Right atrium auricular region (tissue), 2 donors: Measurements from ENCODE around the gene ZNF837. TPM values are rescaled to one million over a fixed set of nuclear protein-coding genes. Genes with fewer than 3 reads are reported as not detected.

ENCODE experiments used
- DNase-seq: peaks from one replicate; pipeline ENCODE4 v3.0.0-alpha.2; 2019; ENCODE audit warnings: low spot score
- H3K27ac ChIP-seq, 2 donors: fragments of 200-600 bp; sonication (generic); 1 replicate in 1 of 2; 2 replicates in 1 of 2; pipeline ENCODE4 v1.5.1; 2016 to 2019
- H3K27me3 ChIP-seq, 2 donors: fragments of 200-600 bp; sonication (generic); one replicate each; pipeline versions ENCODE4 v1.5.1 to v1.6.0; 2017 to 2019
- H3K36me3 ChIP-seq: fragments of 200-600 bp; sonication (generic); one replicate; pipeline ENCODE4 v1.5.1; 2016
- H3K4me1 ChIP-seq, 2 donors: fragments of 200-600 bp; sonication (generic); one replicate each; pipeline versions ENCODE4 v1.5.1 to v1.6.0; 2017 to 2019
- H3K4me3 ChIP-seq, 2 donors: fragments of 200-600 bp; sonication (generic); 1 replicate in 1 of 2; 2 replicates in 1 of 2; pipeline ENCODE4 v1.5.1; 2017 to 2019; ENCODE audit warnings: mild to moderate bottlenecking in 1 of 2, moderate library complexity in 1 of 2
- H3K9me3 ChIP-seq, 2 donors: fragments of 200-600 bp; sonication (generic); one replicate each; pipeline ENCODE4 v1.5.1; 2019
- CTCF ChIP-seq, 2 donors: fragments of 200-600 bp; sonication (generic); IDR thresholded peaks; one replicate each; pipeline ENCODE4 v1.5.1; 2019; ENCODE audit warnings: antibody characterized with exemption in 2 of 2
- total RNA-seq, 2 donors: library from RNA; depleted of rRNA; stranded (reverse); fragments of >200 nt; gene quantifications; one replicate each; pipeline ENCODE4 v1.1.0, GENCODE V29; 2016

The ZNF837 gene
- total RNA-seq, 2 donors from 2014 or later = 0.70 to 1.3 TPM

GRCh38 chr19:58398087-58398486 is 17.3 kb upstream of the ZNF837 start:
- DNase-seq = no peak
- peaks cover 6 to 12% of the 10 kb centered on the region in 2 donors for H3K27me3 ChIP-seq
- peaks cover 0 to 27% of the 10 kb centered on the region in 2 donors for H3K4me1 ChIP-seq
- H3K27ac ChIP-seq = no peak overlapping the region
- H3K4me3 ChIP-seq = no peak overlapping the region
- H3K36me3 ChIP-seq = peaks cover 21% of the 10 kb centered on the region
- no peak for TF ChIP-seq CTCF (IDR thresholded peaks at IDR 0.05)
- no peaks in the 10 kb centered on the region for H3K9me3 ChIP-seq

- Histone ChIP-seq H3K27ac (no peak overlapping the region), H3K9me3 (no peaks in the 10 kb centered on the region), H3K4me3 (no peak overlapping the region), H3K36me3 (peaks cover 26% of the 10 kb centered on the region), H3K27me3 (peaks cover 6 to 12% of the 10 kb centered on the region in 2 donors), H3K4me1 (peaks cover 0 to 27% of the 10 kb centered on the region in 2 donors)
- DNase-seq = no peak
- TF ChIP-seq CTCF (IDR thresholded peaks at IDR 0.05) = no peak
Measured at GRCh38 chr19:58397533-58398037, 16.8 kb upstream of the ZNF837 start.

- Histone ChIP-seq H3K36me3 (peaks cover 26% of the 10 kb centered on the region), H3K4me1 (peaks cover 0 to 24% of the 10 kb centered on the region in 2 donors), H3K27ac (no peak overlapping the region), H3K4me3 (peak overlapping the region in 1 of 2 donors; percentile 21), H3K9me3 (no peaks in the 10 kb centered on the region), H3K27me3 (peaks cover 6 to 12% of the 10 kb centered on the region in 2 donors)
- TF ChIP-seq CTCF (IDR thresholded peaks at IDR 0.05) = no peak
- DNase-seq = no peak
Measured at GRCh38 chr19:58396691-58397532, 16.1 kb upstream of the ZNF837 start.

GRCh38 chr19:58395979-58396627 is 15.3 kb upstream of the ZNF837 start:
- Histone ChIP-seq H3K27me3 (peaks cover 6 to 12% of the 10 kb centered on the region in 2 donors), H3K9me3 (no peaks in the 10 kb centered on the region), H3K4me3 (peak overlapping the region in 1 of 2 donors; percentile 21), H3K36me3 (peaks cover 30% of the 10 kb centered on the region), H3K27ac (no peak overlapping the region), H3K4me1 (peaks cover 0 to 21% of the 10 kb centered on the region in 2 donors)
- TF ChIP-seq CTCF (IDR thresholded peaks at IDR 0.05) = no peak
- no peak for DNase-seq

- H3K9me3 ChIP-seq = no peaks in the 10 kb centered on the region
- peaks cover 36% of the 10 kb centered on the region for H3K36me3 ChIP-seq
- DNase-seq = no peak
- TF ChIP-seq CTCF (IDR thresholded peaks at IDR 0.05) = no peak
- H3K27ac ChIP-seq = no peak within 1 kb of the TSS
- H3K4me3 ChIP-seq = peak within 1 kb of the TSS in 1 of 2 donors; percentile 21
- peaks cover 0 to 14% of the 10 kb centered on the region in 2 donors for H3K4me1 ChIP-seq
- peaks cover 6 to 12% of the 10 kb centered on the region in 2 donors for H3K27me3 ChIP-seq
Measured at GRCh38 chr19:58395220-58395978, 14.6 kb upstream of the ZNF837 start, which contains the start of gene RNF225. RNF225 (plus strand) TSS chr19:58395656; CDS start chr19:58396090, 434 bp downstream.
